T-cell (primary cell): Measurements from ENCODE around the gene RPS6KA2. TPM values are rescaled to one million over a fixed set of nuclear protein-coding genes. Genes with fewer than 3 reads are reported as not detected.

ENCODE experiments used
- ATAC-seq, 4 experiments: fragments of 200-7000 bp in 3 of 4; fragments of 150-1000 bp in 1 of 4; cut with Tn5 transposase; replicated peaks in 1 of 4; 1 replicate in 3 of 4; 2 replicates in 1 of 4; pipeline ENCODE4 v1.10.0; 2021; ENCODE audit warnings: moderate library complexity in 3 of 4, mild to moderate bottlenecking in 2 of 4, moderate number of reproducible peaks in 1 of 4
- CTCF ChIA-PET, 2 donors: fragments of 300-600 bp; sonication (Branson Sonifier 250); formaldehyde crosslinking; loops; one replicate each; lab custom pipeline; 2022; ENCODE audit warnings: antibody characterized with exemption in 2 of 2; lab: Charles Lee
- POLR2A ChIA-PET, 2 donors: fragments of 300-600 bp; sonication (Branson Sonifier 250); formaldehyde crosslinking; loops; one replicate each; lab custom pipeline; 2022; ENCODE audit warnings: antibody characterized with exemption in 2 of 2; lab: Charles Lee
- DNase-seq, 35 experiments: peaks; one replicate each; pipeline versions ENCODE4 v3.0.0 to v3.0.0-alpha.2; 2013 to 2023
- H3K27ac ChIP-seq: one replicate; pipeline ENCODE4 v1.5.1; 2013; ENCODE audit warnings: low read length
- H3K27me3 ChIP-seq, 2 experiments: replicated peaks in 1 of 2; 1 replicate in 1 of 2; 2 replicates in 1 of 2; pipeline versions ENCODE4 v1.6.1 to v1.7.0; 2013; ENCODE audit warnings: low read length in 1 of 2, mixed read lengths in 1 of 2; ENCODE audit not compliant: control insufficient read depth in 2 of 2, insufficient read depth in 2 of 2; ENCODE audit errors: extremely low read depth in 1 of 2
- H3K36me3 ChIP-seq, 2 donors: 1 replicate in 1 of 2; 2 replicates in 1 of 2; pipeline versions ENCODE4 v1.6.1 to v1.7.0; 2013; ENCODE audit warnings: low read length in 1 of 2; ENCODE audit not compliant: control insufficient read depth in 2 of 2, insufficient read depth in 1 of 2; ENCODE audit errors: extremely low read depth in 1 of 2
- H3K4me1 ChIP-seq, 2 experiments: 1 replicate in 1 of 2; 2 replicates in 1 of 2; pipeline versions ENCODE4 v1.6.1 to v1.7.0; 2013; ENCODE audit warnings: low read length in 2 of 2, mixed read lengths in 1 of 2; ENCODE audit not compliant: insufficient read depth in 2 of 2, control insufficient read depth in 1 of 2; ENCODE audit errors: extremely low read depth in 1 of 2
- H3K4me3 ChIP-seq, 2 donors: 1 replicate in 1 of 2; 2 replicates in 1 of 2; pipeline versions ENCODE4 v1.5.1 to v1.7.0; 2013; ENCODE audit warnings: mild to moderate bottlenecking in 2 of 2, low read length in 1 of 2, moderate library complexity in 1 of 2; ENCODE audit not compliant: control insufficient read depth in 1 of 2; ENCODE audit errors: extremely low read depth in 1 of 2
- H3K9me3 ChIP-seq: 2 replicates; pipeline ENCODE4 v1.7.0; 2013
- H3K27ac Mint-ChIP-seq, 2 donors: one replicate each; pipeline ENCODE4 v1.8.0; 2020 to 2021; ENCODE audit warnings: mild to moderate bottlenecking in 2 of 2, mixed read lengths in 2 of 2
- H3K27me3 Mint-ChIP-seq, 2 donors: one replicate each; pipeline ENCODE4 v1.8.0; 2021 to 2022; ENCODE audit warnings: mixed read lengths in 2 of 2
- H3K36me3 Mint-ChIP-seq: one replicate; pipeline ENCODE4 v1.8.0; 2021; ENCODE audit warnings: mixed read lengths
- H3K4me1 Mint-ChIP-seq, 3 donors: one replicate each; pipeline ENCODE4 v1.8.0; 2020 to 2022; ENCODE audit warnings: mixed read lengths in 3 of 3, mild to moderate bottlenecking in 1 of 3
- H3K4me3 Mint-ChIP-seq, 3 donors: one replicate each; pipeline ENCODE4 v1.8.0; 2020 to 2022; ENCODE audit warnings: mild to moderate bottlenecking in 3 of 3, mixed read lengths in 3 of 3, moderate library complexity in 3 of 3
- H3K9me3 Mint-ChIP-seq, 3 donors: one replicate each; pipeline ENCODE4 v1.8.0; 2020 to 2022; ENCODE audit warnings: mixed read lengths in 3 of 3
- WGBS: methylation state at CpG from one replicate; pipeline ENCODE4 v1.1.5; 2013; ENCODE audit warnings: missing lambda C conversion rate; ENCODE audit not compliant: insufficient coverage; 5-methylcytosine and 5-hydroxymethylcytosine counted together
- total RNA-seq, 35 experiments: library from RNA in 6 of 35; stranded (reverse) in 6 of 35; fragments of 120-200 nt in 1 of 35; gene quantifications; one replicate each; pipeline versions ENCODE4 v1.2.1 to v1.2.4 and lab custom pipeline; 2013 to 2026

RPS6KA2 gene
- total RNA-seq, 5 donors from 2014 or later (not counting 1 experiment from before 2014, with no cell fraction given), result 4.1 to 21.5 (median 12.4) TPM

- no peak overlapping the region for H3K27ac ChIP-seq
- peaks cover 0 to 4% (median 0%) of the 10 kb centered on the region in 3 donors for H3K4me1 Mint-ChIP-seq
- CTCF ChIA-PET, result no interaction called here
- no peaks in the 10 kb centered on the region for H3K9me3 Mint-ChIP-seq
- peaks cover 7% of the 10 kb centered on the region for H3K36me3 Mint-ChIP-seq
- peaks cover 0 to 2% of the 10 kb centered on the region in 2 experiments for H3K27me3 ChIP-seq
- H3K36me3 ChIP-seq, result no peaks in the 10 kb centered on the region
- POLR2A ChIA-PET, result no interaction called here
- H3K4me1 ChIP-seq, result no peaks in the 10 kb centered on the region
- H3K27ac Mint-ChIP-seq, result no peak overlapping the region
- ATAC-seq (no peak), DNase-seq (no peak)
- no peaks in the 10 kb centered on the region for H3K9me3 ChIP-seq
- WGBS, result 93% methylated on average over 3 of the region's 3 CpGs
- peaks cover 6 to 20% of the 10 kb centered on the region in 2 donors for H3K27me3 Mint-ChIP-seq
- no peak overlapping the region for H3K4me3 Mint-ChIP-seq
- H3K4me3 ChIP-seq, result no peak overlapping the region
Observed at GRCh38 chr6:166619912-166620311, 7.1 kb downstream of the RPS6KA2 start.

- POLR2A ChIA-PET, result interaction anchor here in 1 of 2 donors (0.6 kb wide), 1 partner anchor 343 kb away, joined by 9 read pairs; no protein-coding TSS in a partner anchor
- H3K27me3 Mint-ChIP-seq, result peaks cover 6 to 20% of the 10 kb centered on the region in 2 donors
- H3K9me3 ChIP-seq, result no peaks in the 10 kb centered on the region
- H3K36me3 ChIP-seq, result no peaks in the 10 kb centered on the region
- H3K4me1 ChIP-seq, result no peaks in the 10 kb centered on the region
- DNase-seq, result no peak
- H3K36me3 Mint-ChIP-seq, result peaks cover 7% of the 10 kb centered on the region
- no peaks in the 10 kb centered on the region for H3K9me3 Mint-ChIP-seq
- H3K4me1 Mint-ChIP-seq, result peaks cover 0 to 5% (median 0%) of the 10 kb centered on the region in 3 donors
- H3K27ac ChIP-seq, result no peak overlapping the region
- whole genome bisulfite sequencing, result 95% methylated on average over 21 of the region's 27 CpGs
- H3K27ac Mint-ChIP-seq, result no peak overlapping the region
- no peaks in the 10 kb centered on the region for H3K27me3 ChIP-seq
- no peak overlapping the region for H3K4me3 ChIP-seq
- no peak for ATAC-seq
- CTCF ChIA-PET, result no interaction called here
- H3K4me3 Mint-ChIP-seq, result no peak overlapping the region
Observed at GRCh38 chr6:166618866-166619761, 7.9 kb downstream of the RPS6KA2 start.

DNA sequence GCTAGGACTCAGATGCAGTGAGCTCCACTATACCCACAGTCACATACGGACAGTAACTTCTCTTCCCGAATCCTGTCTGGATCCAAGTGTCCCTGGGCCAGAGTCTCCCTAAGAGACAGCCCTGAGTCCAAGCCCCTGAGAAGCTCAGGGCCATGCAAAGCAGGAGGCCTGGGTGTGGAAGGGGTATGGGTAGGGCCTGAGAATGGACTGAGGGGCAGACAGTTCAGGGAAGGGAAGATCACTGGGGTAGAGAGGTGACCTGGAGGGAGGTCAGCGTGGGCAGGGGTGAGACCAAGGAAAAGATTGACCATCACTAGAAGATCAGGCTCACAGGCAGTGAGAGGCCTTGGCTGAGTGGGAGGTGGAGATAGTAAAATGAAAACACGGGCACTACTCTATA, 8.8 kb downstream of the RPS6KA2 start:
- Histone ChIP-seq H3K36me3 (no peaks in the 10 kb centered on the region), H3K4me1 (no peaks in the 10 kb centered on the region), H3K27me3 (no peaks in the 10 kb centered on the region), H3K9me3 (no peaks in the 10 kb centered on the region), H3K4me3 (no peak overlapping the region), H3K27ac (no peak overlapping the region)
- CTCF ChIA-PET, result no interaction called here
- no peak for ATAC-seq
- Mint-ChIP-seq H3K4me3 (no peak overlapping the region), H3K27me3 (peaks cover 6 to 16% of the 10 kb centered on the region in 2 donors), H3K36me3 (peaks cover 7% of the 10 kb centered on the region), H3K27ac (no peak overlapping the region), H3K4me1 (peaks cover 0 to 5% (median 0%) of the 10 kb centered on the region in 3 donors), H3K9me3 (no peaks in the 10 kb centered on the region)
- WGBS, result 100% methylated on average over 1 of the region's 4 CpGs
- DNase-seq, result no peak
- POLR2A ChIA-PET, result no interaction called here

GRCh38 chr6:166617359-166617758, 9.7 kb downstream of the RPS6KA2 start:
- H3K4me1 ChIP-seq, result no peaks in the 10 kb centered on the region
- no peaks in the 10 kb centered on the region for H3K27me3 ChIP-seq
- H3K9me3 Mint-ChIP-seq, result no peaks in the 10 kb centered on the region
- ChIA-PET POLR2A (interaction anchor here in 1 of 2 donors (0.6 kb wide), 1 partner anchor 149 kb away, joined by 3 read pairs; no protein-coding TSS in a partner anchor), CTCF (no interaction called here)
- H3K36me3 ChIP-seq, result no peaks in the 10 kb centered on the region
- no peak overlapping the region for H3K4me3 Mint-ChIP-seq
- peaks cover 0 to 5% (median 0%) of the 10 kb centered on the region in 3 donors for H3K4me1 Mint-ChIP-seq
- H3K36me3 Mint-ChIP-seq, result peaks cover 7% of the 10 kb centered on the region
- H3K27ac ChIP-seq, result no peak overlapping the region
- H3K4me3 ChIP-seq, result no peak overlapping the region
- no peak overlapping the region for H3K27ac Mint-ChIP-seq
- 77% methylated on average over 6 of the region's 7 CpGs for WGBS
- no peak for ATAC-seq
- peaks cover 6 to 11% of the 10 kb centered on the region in 2 donors for H3K27me3 Mint-ChIP-seq
- no peak for DNase-seq
- H3K9me3 ChIP-seq, result no peaks in the 10 kb centered on the region

- ATAC-seq, result no peak
- Mint-ChIP-seq H3K4me3 (no peak overlapping the region), H3K27ac (no peak overlapping the region), H3K9me3 (no peaks in the 10 kb centered on the region), H3K27me3 (peaks cover under 1 to 5% of the 10 kb centered on the region in 2 donors), H3K4me1 (peaks cover 0 to 5% (median 0%) of the 10 kb centered on the region in 3 donors), H3K36me3 (peaks cover 7% of the 10 kb centered on the region)
- Histone ChIP-seq H3K27me3 (no peaks in the 10 kb centered on the region), H3K36me3 (no peaks in the 10 kb centered on the region), H3K9me3 (no peaks in the 10 kb centered on the region), H3K4me3 (no peak overlapping the region), H3K4me1 (no peaks in the 10 kb centered on the region), H3K27ac (no peak overlapping the region)
- CTCF ChIA-PET, result no interaction called here
- peak in 1 of 35 experiments; percentile 3 for DNase-seq
- POLR2A ChIA-PET, result interaction anchor here in 1 of 2 donors (0.6 kb wide), 1 partner anchor 150 kb away, joined by 3 read pairs; no protein-coding TSS in a partner anchor
- 91% methylated on average over 12 of the region's 22 CpGs for WGBS
Observed at GRCh38 chr6:166616261-166617238, 10.5 kb downstream of the RPS6KA2 start.
